Common myeloid progenitor, CD34-positive (primary cell): Measurements from ENCODE around the gene CTXND2. TPM values are rescaled to one million over a fixed set of nuclear protein-coding genes. Genes with fewer than 3 reads are reported as not detected.
A peak's percentile ranks its signal among the peaks of the same experiment; 100 is the strongest.
"Not testable (repeated sequence)": the region's sequence is repeated elsewhere in the genome, so short reads cannot be mapped to it uniquely, and the experiment has no call there.

Experiments
- CTCF ChIA-PET: fragments of 350-600 bp; sonication (Branson Sonifier 250); formaldehyde crosslinking; loops from one replicate; lab custom pipeline; 2021; ENCODE audit warnings: antibody characterized with exemption; lab: Charles Lee
- POLR2A ChIA-PET: fragments of 350-600 bp; sonication (Branson Sonifier 250); formaldehyde crosslinking; loops from one replicate; lab custom pipeline; 2021; ENCODE audit warnings: antibody characterized with exemption; lab: Charles Lee
- DNase-seq, 3 donors: peaks; one replicate each; pipeline versions ENCODE4 v3.0.0 to v3.0.0-alpha.2; 2013
- H3K27ac ChIP-seq, 2 experiments: 1 replicate in 1 of 2; 2 replicates in 1 of 2; pipeline ENCODE4 v1.7.0; 2013; ENCODE audit warnings: inconsistent platforms in 2 of 2, low read length in 2 of 2, mild to moderate bottlenecking in 2 of 2, low read depth in 1 of 2, moderate library complexity in 1 of 2; ENCODE audit not compliant: severe bottlenecking in 2 of 2, insufficient read depth in 1 of 2, poor library complexity in 1 of 2
- H3K27me3 ChIP-seq, 5 experiments: replicated peaks in 2 of 5; 1 replicate in 3 of 5; 2 replicates in 2 of 5; pipeline versions ENCODE4 v1.6.1 to v1.7.0; 2013; ENCODE audit warnings: low read length in 4 of 5, mild to moderate bottlenecking in 2 of 5, moderate library complexity in 2 of 5, inconsistent platforms in 1 of 5; ENCODE audit not compliant: insufficient read depth in 5 of 5, control insufficient read depth in 4 of 5
- H3K36me3 ChIP-seq, 4 experiments: 1 replicate in 2 of 4; 2 replicates in 2 of 4; pipeline versions ENCODE4 v1.6.1 to v1.7.0; 2013; ENCODE audit warnings: low read length in 3 of 4, control low read depth in 1 of 4, mild to moderate bottlenecking in 1 of 4; ENCODE audit not compliant: control insufficient read depth in 4 of 4, insufficient read depth in 4 of 4
- H3K4me1 ChIP-seq, 4 experiments: 1 replicate in 3 of 4; 2 replicates in 1 of 4; pipeline versions ENCODE4 v1.6.1 to v1.7.1; 2013; ENCODE audit warnings: low read length in 3 of 4, mild to moderate bottlenecking in 3 of 4, control low read depth in 1 of 4, inconsistent platforms in 1 of 4, moderate library complexity in 1 of 4; ENCODE audit not compliant: control insufficient read depth in 4 of 4, insufficient read depth in 4 of 4; ENCODE audit errors: control extremely low read depth in 1 of 4
- H3K4me3 ChIP-seq, 7 experiments: 1 replicate in 4 of 7; 2 replicates in 3 of 7; pipeline versions ENCODE4 v1.5.1 to v1.7.0; 2013; ENCODE audit warnings: mild to moderate bottlenecking in 7 of 7, low read length in 6 of 7, moderate library complexity in 6 of 7, inconsistent platforms in 2 of 7, low read depth in 2 of 7, control low read depth in 1 of 7; ENCODE audit not compliant: insufficient read depth in 4 of 7, control insufficient read depth in 1 of 7; ENCODE audit errors: extremely low read depth in 1 of 7
- H3K9me3 ChIP-seq, 5 experiments: 1 replicate in 4 of 5; 2 replicates in 1 of 5; pipeline versions ENCODE4 v1.6.1 to v1.7.1; 2013; ENCODE audit warnings: low read length in 4 of 5, mild to moderate bottlenecking in 2 of 5, inconsistent platforms in 1 of 5, low read depth in 1 of 5, moderate library complexity in 1 of 5; ENCODE audit not compliant: control insufficient read depth in 4 of 5, insufficient read depth in 2 of 5; ENCODE audit errors: control extremely low read depth in 1 of 5
- WGBS: methylation state at CpG from one replicate; pipeline ENCODE4 v1.1.5; 2013; ENCODE audit not compliant: insufficient coverage; 5-methylcytosine and 5-hydroxymethylcytosine counted together
- polyA plus RNA-seq: library from polyadenylated mRNA; unstranded; fragments of 120-200 nt; gene quantifications from one replicate; pipeline ENCODE4 v1.2.1, GENCODE V29; 2013

CTXND2 gene
- not detected for polyA plus RNA-seq

- ChIA-PET POLR2A (no interaction called here), CTCF (interaction anchor here (0.6 to 1.0 kb wide), 3 partner anchors 27 to 51 kb away, joined by 3 read pairs; no protein-coding TSS in a partner anchor)
- Histone ChIP-seq H3K36me3 (no peaks in the 10 kb centered on the region), H3K27me3 (no peaks in the 10 kb centered on the region), H3K4me3 (no peak within 1 kb of the TSS), H3K9me3 (no peaks in the 10 kb centered on the region), H3K4me1 (peaks cover 6 to 16% (median 11%) of the 10 kb centered on the region in 4 experiments), H3K27ac (no peak within 1 kb of the TSS)
- no peak for DNase-seq
- 88% methylated on average over 2 of the region's 3 CpGs for WGBS
Measured at GRCh38 chr1:150887018-150887417, at the start of gene CTXND2. TSS of gene CTXND2 (plus strand) at chr1:150887136. CDS start at chr1:150912315, 25,179 bp downstream.

- H3K36me3 ChIP-seq, result peaks cover 16 to 26% (median 20%) of the 10 kb centered on the region in 4 experiments
- DNase-seq, H3K27me3 ChIP-seq, POLR2A ChIA-PET, H3K4me3 ChIP-seq, H3K9me3 ChIP-seq, H3K27ac ChIP-seq, H3K4me1 ChIP-seq: not testable (repeated sequence)
- CTCF ChIA-PET, result interaction anchor here (0.6 kb wide), 1 partner anchor 108 kb away, joined by 7 read pairs; no protein-coding TSS in a partner anchor
- WGBS, result 100% methylated on average over 4 of the region's 11 CpGs
Measured at GRCh38 chr1:150840850-150841249, 46.1 kb upstream of the CTXND2 start.

GRCh38 chr1:150841626-150842025, 45.3 kb upstream of the CTXND2 start:
- WGBS, result 100% methylated on average over 1 of the region's 3 CpGs
- Histone ChIP-seq H3K27ac (peak overlapping the region in 1 of 2 experiments; percentile 14), H3K9me3 (no peaks in the 10 kb centered on the region), H3K36me3 (peaks cover 13 to 20% (median 17%) of the 10 kb centered on the region in 4 experiments), H3K4me3 (no peak overlapping the region), H3K4me1 (peaks cover 0 to 9% (median 3%) of the 10 kb centered on the region in 4 experiments), H3K27me3 (no peaks in the 10 kb centered on the region)
- ChIA-PET POLR2A (no interaction called here), CTCF (interaction anchor here (0.7 to 1.0 kb wide), 2 partner anchors 28 to 380 kb away, joined by 3 read pairs; no protein-coding TSS in a partner anchor)
- DNase-seq, result no peak

DNA sequence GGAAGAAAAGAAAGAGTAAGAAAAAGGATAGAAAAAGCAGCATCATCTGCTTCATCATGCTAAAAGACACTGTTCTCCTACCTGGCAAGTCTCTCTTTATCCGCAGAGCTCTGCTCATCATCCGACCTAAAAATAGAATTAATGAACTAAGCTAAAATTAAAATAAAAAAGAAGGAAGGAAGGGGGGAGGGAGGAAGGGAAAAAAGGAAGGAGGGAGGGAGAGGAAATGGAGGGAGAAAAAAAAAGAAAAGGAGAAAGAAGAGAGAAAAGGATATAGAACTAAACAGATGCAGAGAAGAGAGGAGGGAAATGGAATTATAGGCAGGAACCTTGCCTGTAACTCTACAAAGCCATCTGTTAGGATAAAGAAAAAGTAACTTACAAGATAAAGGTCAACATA, 44.6 kb upstream of the CTXND2 start:
- H3K27me3 ChIP-seq, result no peaks in the 10 kb centered on the region
- peaks cover 12 to 17% (median 16%) of the 10 kb centered on the region in 4 experiments for H3K36me3 ChIP-seq
- H3K27ac ChIP-seq, result no peak overlapping the region
- ChIA-PET POLR2A (no interaction called here), CTCF (interaction anchor here (0.7 to 1.0 kb wide), 2 partner anchors 29 to 380 kb away, joined by 3 read pairs; no protein-coding TSS in a partner anchor)
- H3K4me1 ChIP-seq, result peaks cover 0 to 9% (median 3%) of the 10 kb centered on the region in 4 experiments
- no peak for DNase-seq
- WGBS, result no CpG with 5 or more reads among the region's 2 CpGs
- H3K4me3 ChIP-seq, result no peak overlapping the region
- no peaks in the 10 kb centered on the region for H3K9me3 ChIP-seq

- Histone ChIP-seq H3K27ac (no peak overlapping the region), H3K4me1 (peaks cover 0 to 9% (median 3%) of the 10 kb centered on the region in 4 experiments), H3K36me3 (peaks cover 12 to 17% (median 15%) of the 10 kb centered on the region in 4 experiments), H3K27me3 (no peaks in the 10 kb centered on the region), H3K9me3 (no peaks in the 10 kb centered on the region), H3K4me3 (no peak overlapping the region)
- ChIA-PET CTCF (interaction anchor here (1.5 kb wide), 1 partner anchor 8 kb away, joined by 3 read pairs; no protein-coding TSS in a partner anchor), POLR2A (no interaction called here)
- no peak for DNase-seq
- WGBS, result no CpG with 5 or more reads among the region's 2 CpGs
Measured at GRCh38 chr1:150842964-150843363, 44.0 kb upstream of the CTXND2 start.

DNA sequence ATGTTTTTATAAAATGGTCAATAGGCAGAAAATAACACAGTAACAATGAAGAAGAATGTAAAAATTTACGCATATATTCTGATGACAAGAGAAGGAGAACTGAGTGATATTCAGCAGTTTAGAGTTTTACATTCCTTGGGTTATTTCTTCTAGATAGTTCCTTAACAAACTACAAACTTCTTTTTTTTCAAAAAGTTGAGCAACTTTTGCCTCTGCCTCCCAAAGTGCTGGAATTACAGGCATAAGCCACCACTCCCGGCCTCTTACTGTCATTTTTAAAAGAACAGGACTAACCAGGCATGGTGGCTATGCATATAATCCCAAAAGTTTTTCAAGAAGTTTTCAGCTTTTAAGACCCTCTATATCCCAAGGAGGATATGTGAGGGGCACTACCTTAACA, 43.5 kb upstream of the CTXND2 start:
- no peak overlapping the region for H3K27ac ChIP-seq
- POLR2A ChIA-PET, result no interaction called here
- H3K4me1 ChIP-seq, result peaks cover 0 to 9% (median 3%) of the 10 kb centered on the region in 4 experiments
- DNase-seq, result no peak
- no peaks in the 10 kb centered on the region for H3K27me3 ChIP-seq
- H3K36me3 ChIP-seq, result peaks cover 10 to 21% (median 11%) of the 10 kb centered on the region in 4 experiments
- H3K9me3 ChIP-seq, result no peaks in the 10 kb centered on the region
- CTCF ChIA-PET, result interaction anchor here (1.5 kb wide), 1 partner anchor 8 kb away, joined by 3 read pairs; no protein-coding TSS in a partner anchor
- WGBS, result no CpG with 5 or more reads among the region's 2 CpGs
- H3K4me3 ChIP-seq, result no peak overlapping the region

- Histone ChIP-seq H3K9me3 (no peaks in the 10 kb centered on the region), H3K27me3 (no peaks in the 10 kb centered on the region), H3K27ac (no peak overlapping the region), H3K4me3 (no peak overlapping the region), H3K4me1 (peaks cover 0 to 9% (median 3%) of the 10 kb centered on the region in 4 experiments), H3K36me3 (peaks cover 0 to 15% (median 6%) of the 10 kb centered on the region in 4 experiments)
- 100% methylated on average over 1 of the region's 4 CpGs for WGBS
- ChIA-PET CTCF (interaction anchor here (0.9 kb wide), 1 partner anchor 17 kb away, joined by 3 read pairs; no protein-coding TSS in a partner anchor), POLR2A (no interaction called here)
- DNase-seq, result no peak
Measured at GRCh38 chr1:150846473-150847146, 40.3 kb upstream of the CTXND2 start.
